Cortex of kidney (tissue), 1 donor: Measurements from ENCODE around the gene RSBN1.
"Not testable (repeated sequence)": the region's sequence is repeated elsewhere in the genome, so short reads cannot be mapped to it uniquely, and the experiment has no call there.

Experiments used
- DNase-seq: peaks from one replicate; lab custom pipeline; 2025; lab: John Stamatoyannopoulos, UW

Gene RSBN1

DNA sequence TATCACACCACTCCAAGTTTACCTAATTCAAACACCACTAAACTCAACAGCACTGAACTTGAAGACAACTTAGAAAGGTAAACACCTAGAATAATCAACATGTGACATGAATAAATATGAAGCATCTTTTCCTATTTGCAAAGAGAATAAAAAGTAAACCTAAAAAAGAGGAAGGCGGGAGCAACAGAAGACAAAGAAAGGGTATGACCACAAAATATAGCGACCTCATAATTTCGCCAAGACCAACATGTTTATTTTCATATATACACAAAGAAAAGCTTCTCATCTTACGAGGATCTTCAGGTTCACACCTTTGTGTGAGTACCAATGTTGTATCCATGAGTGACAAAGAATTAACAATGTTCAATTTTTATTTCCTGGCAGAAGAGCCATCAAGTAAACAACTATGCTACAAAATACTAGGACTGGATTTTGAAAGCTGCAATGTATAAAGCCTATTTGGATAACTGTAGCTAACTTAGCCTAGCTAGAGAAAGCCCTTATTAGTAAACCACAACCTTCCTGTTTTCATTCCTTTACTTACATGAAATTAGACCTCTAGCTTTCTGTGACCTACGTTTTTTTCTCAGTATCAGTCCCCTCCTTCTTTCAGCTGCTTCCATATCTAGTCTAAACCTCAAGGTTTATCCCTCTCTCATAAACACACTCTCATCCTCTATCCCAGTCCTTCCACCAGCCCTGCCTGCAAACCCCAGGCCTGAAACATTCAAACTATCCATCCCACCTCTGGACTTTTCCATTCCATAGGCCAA lies 31.7 kb downstream of the RSBN1 start:
- DNase-seq = no peak

DNA sequence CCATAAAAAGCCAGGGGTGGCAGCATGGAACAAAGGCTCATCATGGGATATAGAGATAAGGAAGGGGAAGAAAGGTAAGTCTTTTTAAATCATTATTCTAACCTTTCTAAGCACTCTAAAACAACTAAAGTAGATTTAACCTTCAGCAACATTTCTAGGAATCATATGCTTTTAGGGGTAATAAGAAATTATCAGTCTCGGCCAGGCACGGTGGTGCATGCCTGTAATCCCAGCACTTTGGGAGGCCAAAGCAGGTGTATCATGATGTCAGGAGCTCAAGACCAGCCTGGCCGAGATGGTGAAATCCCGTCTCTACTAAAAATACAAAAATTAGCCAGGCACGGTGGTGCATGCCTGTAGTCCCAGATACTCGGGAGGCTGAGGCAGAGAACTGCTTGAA lies 32.7 kb downstream of the RSBN1 start:
- no peak for DNase-seq

DNA sequence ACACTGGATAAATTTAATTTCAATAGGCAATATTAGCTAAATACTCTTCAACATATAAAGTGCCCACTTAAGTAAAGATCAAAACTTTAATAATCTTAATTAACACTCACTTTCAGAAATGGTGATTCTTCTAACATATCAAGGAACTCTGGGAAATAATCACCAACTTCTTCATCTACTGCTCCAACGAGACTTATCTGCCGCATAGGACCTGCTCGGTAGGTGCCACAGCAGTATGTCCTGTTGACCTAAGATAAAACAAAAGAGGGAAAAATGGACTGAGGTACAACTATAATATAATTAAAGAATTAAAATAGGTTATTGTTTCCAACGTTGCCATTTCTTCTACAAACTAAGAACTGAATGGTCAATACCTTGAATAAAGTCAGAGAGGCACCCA lies 34.7 kb downstream of the RSBN1 start:
- DNase-seq = no peak

GRCh38 chr1:113770031-113770430 lies 42.2 kb downstream of the RSBN1 start:
- no peak for DNase-seq

GRCh38 chr1:113769601-113769970 lies 42.7 kb downstream of the RSBN1 start:
- DNase-seq = no peak

- no peak for DNase-seq
These were observed 43.2 kb downstream of the RSBN1 start for GRCh38 chr1:113768916-113769600.

DNA sequence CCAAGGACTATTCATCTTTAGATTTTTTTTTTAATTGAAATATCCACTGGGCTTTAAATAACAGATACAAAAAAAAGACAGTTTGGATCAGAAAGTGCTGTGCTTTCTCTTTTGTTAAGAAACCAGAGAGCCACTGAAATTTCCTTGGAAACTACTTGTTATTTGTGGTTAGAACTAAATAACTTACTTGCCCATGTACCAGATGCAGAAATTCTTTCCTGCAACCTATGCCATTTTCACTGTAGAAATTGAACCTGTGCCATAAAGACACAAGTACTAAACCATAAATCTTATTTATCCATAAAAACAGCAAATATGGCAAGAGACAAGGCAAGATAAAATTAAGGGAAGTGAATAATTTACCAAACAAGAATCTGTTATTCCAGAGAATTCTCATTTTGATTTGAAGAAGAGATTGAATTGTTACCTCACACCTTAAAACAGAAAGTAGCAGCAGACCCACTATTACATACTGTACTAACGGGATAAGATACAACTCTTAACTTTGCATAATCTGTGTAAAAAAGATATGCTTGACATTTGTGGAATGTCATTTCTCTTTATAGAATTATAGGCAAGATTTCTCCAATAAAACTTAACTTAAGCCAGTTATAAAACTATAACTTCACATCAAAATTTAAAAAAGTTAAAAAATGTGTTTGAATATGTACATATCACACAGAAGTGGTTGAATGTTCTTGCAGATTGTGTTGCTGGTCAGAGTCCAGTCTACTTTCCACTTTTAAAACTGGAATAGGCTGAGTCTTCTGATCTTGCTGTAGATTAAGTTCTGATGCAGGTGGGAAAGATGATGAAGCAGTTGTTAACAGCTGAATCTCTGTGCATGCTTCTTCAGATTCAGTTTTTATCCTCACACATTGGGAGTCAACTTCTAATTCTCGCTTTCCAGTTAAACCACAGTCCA lies 46.7 kb downstream of the RSBN1 start:
- no peak for DNase-seq

GRCh38 chr1:113763661-113764060 lies 48.6 kb downstream of the RSBN1 start:
- DNase-seq = no peak

DNA sequence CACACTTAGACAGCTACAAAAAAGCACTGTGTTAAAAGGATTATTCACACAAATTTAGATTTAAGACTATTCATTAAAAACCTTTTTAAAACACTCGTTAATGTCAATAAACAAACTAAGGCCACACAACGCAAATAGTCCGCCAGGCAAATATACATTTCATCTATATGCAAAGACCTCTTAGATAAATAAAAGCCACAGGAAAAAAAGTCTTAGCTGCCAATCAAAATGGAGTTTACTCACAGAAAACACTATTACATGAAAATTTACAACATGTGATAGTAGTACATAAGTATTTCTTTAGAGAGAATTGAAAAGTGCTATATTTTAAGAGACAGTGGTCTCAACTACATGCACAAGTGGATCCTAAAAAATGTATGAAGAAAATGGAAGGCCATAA lies 50.3 kb downstream of the RSBN1 start:
- no peak for DNase-seq

- no peak for DNase-seq
These were observed 51.9 kb downstream of the RSBN1 start for GRCh38 chr1:113760102-113761080.

DNA sequence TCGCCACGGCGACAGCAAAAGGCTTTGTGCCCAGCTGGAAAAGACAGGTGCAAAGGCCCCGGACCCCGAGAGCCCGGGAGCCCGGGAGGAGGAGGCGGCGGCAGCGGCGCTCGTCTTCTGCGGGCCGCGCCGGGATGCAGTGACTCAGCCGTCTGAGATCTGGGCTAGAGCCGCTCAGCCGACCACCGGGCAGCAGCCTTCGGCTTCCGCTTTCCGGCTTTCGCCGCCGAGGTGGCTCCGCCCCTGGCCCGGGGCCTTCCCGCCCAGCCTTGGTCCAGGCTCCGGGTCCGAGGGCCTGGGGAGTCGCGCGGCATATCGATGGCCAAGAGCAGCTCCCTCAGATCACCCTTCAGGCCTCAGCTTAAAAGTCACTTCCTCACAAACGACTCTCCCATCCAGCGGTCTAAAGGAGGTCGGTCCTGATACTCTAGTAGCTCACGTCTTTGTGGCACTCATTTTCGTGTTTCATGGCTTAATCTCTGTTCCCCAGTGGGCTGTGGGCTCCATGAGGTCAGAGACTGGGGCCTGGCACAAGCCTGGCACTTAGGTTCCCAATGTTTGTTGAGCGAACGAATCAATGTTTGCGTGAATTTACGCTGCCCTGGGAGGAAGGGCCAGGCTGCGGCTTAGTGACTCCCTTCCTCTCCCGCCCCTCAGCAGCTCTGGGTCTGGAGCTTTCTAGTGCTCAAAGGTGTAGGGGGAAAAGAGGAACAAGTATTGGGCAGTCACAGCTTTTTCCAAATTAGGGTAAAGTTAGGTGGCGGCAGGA lies 52.8 kb downstream of the RSBN1 start, which contains the start of gene PHTF1:
TSS of gene PHTF1 (minus strand) at position 154 of the 769 bp plus-strand sequence. CDS start 783 bp downstream, outside the sequence.
- DNase-seq = no peak

DNA sequence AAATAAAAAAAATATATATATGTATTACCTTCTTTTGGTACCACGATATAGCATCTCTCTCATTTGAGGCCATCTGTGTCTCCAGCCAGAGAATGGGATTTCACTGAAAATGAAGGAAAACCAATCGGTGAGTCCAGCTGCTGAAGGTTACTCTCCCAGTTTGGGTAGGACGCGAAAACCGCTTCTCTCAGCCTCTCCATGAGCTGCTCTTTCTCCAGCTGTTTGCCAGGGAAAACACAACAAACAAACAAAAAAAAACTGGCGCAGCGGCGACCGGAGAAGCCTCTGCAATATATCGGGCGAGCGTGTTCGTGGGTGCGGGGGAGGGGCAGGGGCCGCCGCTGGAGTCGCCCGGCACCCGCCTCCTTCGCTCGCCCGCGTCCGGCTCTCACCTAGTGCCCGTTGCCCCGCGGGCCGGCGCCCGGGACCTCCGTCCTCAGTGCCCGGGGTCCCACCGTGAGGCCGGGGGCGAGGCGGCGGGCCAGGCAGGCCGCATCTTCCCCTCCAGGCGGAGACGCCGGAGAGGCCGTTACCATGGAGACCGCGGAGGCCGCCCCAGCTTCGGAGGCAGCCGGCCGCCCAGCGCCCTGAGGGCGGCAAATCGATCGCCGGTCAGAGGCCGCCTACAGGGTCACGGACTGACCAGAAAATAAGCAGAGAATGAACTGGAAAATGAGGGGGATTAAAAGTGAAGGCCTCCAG lies 53.5 kb downstream of the RSBN1 start:
- no peak for DNase-seq

DNA sequence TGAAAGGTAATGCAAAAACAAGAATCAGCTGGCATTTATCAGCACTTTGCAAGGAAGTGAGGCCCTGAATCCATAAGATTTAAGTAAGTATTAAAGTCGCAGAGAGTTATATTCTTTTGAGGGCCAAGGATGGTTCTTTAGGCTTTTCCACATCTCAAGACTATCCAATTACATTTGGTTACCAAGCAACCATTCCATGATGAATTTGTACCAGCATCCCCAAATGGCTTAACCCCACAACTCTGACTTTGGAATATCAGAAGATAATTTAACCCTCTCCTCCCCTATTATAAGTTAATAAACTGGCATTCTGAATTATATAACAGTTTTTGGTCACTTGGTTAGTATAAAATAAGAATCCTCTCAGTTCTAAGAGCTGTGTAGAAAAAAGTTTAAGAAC lies 55.8 kb downstream of the RSBN1 start:
- DNase-seq = no peak

- not testable (repeated sequence) for DNase-seq
These were observed 58.9 kb downstream of the RSBN1 start for GRCh38 chr1:113753333-113753732.

- no peak for DNase-seq
These were observed 60.8 kb downstream of the RSBN1 start for GRCh38 chr1:113751516-113751915.

- no peak for DNase-seq
These were observed 61.2 kb downstream of the RSBN1 start for GRCh38 chr1:113751114-113751513.

DNA sequence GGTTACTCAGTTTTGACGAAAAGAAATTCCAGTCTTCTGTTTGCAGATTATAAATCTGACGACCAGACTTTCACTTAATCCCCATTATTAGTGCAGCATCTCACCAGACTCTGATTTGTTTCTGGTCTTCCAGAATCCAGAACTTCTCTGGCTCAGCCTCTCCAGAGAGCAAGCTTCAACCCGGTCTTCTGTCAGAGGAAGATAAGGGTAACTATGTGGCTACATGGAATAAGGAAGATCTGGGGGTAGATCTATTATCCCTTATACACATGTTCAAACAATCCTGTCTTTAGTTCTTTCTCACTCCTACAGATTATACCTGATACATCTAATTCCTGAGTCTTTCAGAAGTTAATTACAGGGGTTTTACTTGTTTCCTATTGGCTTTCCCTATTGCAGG lies 62.9 kb downstream of the RSBN1 start:
- DNase-seq = no peak

DNA sequence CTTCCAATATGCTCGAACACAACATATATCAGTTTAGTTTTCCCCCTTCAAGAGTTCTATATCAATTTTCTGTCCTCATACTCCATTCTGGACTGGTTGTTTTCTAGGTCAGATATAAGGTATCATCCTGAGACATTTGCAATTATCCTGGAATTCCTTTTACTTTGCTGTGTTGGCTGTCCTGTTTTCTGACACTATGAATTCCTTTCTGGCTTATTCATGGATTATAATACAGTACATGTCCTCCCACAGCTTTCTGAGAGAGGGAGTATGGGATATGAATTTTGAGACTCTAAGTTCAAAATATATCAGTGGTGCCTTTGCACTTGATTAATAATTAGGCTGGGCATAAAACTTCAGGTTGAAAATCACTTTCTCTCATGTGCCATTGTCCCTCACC lies 64.9 kb downstream of the RSBN1 start:
- DNase-seq = no peak

DNA sequence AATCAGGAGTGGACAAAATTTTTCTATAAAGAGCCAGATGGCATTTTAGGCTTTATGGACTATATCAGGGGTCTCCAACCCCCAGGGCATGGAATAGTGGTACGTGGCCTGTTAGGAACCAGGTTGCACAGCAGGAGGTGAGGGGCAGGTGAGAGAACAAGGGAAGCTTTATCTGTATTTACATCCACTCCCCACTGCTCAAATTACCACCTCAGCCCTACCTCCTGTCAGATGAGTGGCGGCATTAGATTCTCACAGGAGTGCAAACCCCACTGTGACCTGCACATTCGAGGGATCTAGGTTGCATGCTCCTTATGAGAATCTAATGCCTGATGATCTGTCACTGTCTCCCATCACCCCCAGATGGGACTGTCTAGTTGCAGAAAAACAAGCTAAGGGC lies 66.9 kb downstream of the RSBN1 start:
- DNase-seq = no peak

GRCh38 chr1:113744114-113744513 lies 68.2 kb downstream of the RSBN1 start:
- no peak for DNase-seq
